HG03378 (cell line): ENCODE results near the gene KCNK6.
"Not testable (repeated sequence)": the region's sequence is repeated elsewhere in the genome, so short reads cannot be mapped to it uniquely, and the experiment has no call there.

Experiments used
- ATAC-seq: cut with Tn5 transposase; IDR thresholded peaks from one replicate; pipeline ENCODE4 v1.9.1; 2021; ENCODE audit warnings: mild to moderate bottlenecking, moderate library complexity; ENCODE audit not compliant: unreplicated experiment

Gene KCNK6

GRCh38 chr19:38321646-38322196 lies 2.1 kb downstream of the KCNK6 start:
- no peak for ATAC-seq

- no peak for ATAC-seq
Measured at GRCh38 chr19:38323291-38323690, 3.6 kb downstream of the KCNK6 start.

DNA sequence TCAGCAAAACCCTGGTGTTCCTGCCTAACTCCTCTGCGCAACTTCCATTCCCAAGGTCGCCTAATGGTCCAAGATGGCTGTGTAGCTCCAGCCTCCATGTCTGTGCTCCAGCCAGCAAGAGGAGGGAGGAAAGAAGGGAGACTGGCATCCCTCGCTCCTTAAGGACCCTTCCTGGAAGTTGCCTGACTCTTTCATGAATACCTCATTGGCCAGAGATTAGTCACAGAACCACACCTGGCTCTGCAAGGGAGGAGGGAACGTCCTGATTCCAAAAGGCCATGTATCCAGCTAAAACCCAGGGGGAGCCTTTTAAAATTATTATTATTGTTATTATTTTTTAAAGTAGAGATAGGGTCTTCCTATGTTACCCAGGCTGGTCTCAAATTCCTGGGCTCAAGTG lies 4.8 kb downstream of the KCNK6 start:
- ATAC-seq, result no peak

DNA sequence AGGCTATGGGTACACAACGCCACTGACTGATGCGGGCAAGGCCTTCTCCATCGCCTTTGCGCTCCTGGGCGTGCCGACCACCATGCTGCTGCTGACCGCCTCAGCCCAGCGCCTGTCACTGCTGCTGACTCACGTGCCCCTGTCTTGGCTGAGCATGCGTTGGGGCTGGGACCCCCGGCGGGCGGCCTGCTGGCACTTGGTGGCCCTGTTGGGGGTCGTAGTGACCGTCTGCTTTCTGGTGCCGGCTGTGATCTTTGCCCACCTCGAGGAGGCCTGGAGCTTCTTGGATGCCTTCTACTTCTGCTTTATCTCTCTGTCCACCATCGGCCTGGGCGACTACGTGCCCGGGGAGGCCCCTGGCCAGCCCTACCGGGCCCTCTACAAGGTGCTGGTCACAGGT lies 6.9 kb downstream of the KCNK6 start:
- ATAC-seq, result no peak

DNA sequence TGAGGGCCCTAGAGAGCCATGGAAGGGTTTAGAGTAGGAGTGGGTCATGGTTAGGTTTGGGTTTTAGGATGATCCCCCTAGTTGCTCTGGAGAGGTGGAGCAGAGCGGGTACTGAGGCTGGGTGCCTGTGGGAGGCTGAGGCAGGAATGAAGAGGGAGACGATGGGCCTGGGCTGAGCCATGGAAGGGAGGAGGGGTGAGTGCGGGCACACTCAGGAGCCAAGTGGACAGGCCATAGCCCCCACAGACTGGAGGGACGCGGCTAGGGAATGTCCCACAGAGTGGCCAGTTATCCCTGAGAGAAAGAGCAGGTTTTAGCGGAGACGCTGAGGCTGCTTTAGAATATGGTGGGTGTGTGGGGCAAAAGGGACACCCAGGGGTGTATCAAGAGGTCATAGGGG lies 10.0 kb downstream of the KCNK6 start:
- ATAC-seq, result no peak

DNA sequence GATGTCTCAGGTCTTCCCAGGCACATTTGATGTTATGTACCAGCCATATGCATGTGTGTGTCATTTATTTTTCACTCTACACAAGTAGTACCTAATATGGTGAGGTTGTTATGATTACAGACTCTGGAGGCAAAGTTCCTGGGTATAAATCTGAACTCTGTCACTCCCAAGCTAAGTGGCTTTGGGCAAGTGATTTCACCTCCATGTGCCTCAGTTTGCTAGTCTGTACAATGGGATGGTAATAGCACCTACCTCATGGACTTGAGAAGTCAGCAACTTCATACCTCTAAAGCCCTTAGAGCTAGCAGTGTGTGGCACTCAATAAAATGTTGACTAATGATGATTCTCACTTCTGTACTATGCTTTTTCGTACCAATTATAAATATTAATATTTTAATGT lies 12.1 kb downstream of the KCNK6 start:
- no peak for ATAC-seq

GRCh38 chr19:38333245-38333644 lies 13.6 kb downstream of the KCNK6 start:
- no peak for ATAC-seq

- peak; percentile 61 for ATAC-seq
Measured at GRCh38 chr19:38335949-38336637, 16.4 kb downstream of the KCNK6 start.

GRCh38 chr19:38336638-38337359 lies 17.2 kb downstream of the KCNK6 start:
- ATAC-seq, result peak; percentile 36

DNA sequence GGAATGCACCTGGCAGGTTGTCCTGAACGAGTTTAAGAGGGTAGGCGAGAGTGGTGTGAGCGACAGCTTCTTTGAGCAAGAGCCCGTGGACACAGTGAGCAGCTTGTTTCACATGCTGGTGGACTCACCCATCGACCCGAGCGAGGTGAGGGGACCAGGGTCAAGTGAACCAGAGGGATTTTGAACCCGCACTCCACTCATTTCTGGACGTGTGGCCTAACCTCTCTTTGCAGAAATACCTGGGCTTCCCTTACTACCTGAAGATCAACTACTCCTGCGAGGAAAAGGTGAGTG lies 17.7 kb downstream of the KCNK6 start:
- ATAC-seq, result no peak

DNA sequence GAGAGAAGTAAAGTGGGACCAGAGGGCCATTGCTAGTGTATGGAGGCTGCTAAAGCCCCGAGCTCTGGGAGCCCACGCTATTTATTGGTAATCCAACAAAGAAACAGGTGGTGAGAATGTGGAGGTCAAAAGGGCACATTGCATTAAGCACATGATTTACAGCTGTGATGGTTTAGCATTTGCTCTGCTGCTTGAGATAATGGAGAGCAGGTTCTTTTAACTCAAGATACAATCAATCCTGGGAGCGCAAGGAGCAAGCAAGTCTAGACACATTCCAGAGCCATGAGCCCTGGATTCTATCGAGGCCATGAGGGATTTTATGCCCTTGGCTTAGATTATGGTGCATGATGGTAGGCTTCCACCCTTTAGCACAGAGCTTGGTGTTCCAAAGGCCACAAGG lies 19.4 kb downstream of the KCNK6 start:
- ATAC-seq, result not testable (repeated sequence)

DNA sequence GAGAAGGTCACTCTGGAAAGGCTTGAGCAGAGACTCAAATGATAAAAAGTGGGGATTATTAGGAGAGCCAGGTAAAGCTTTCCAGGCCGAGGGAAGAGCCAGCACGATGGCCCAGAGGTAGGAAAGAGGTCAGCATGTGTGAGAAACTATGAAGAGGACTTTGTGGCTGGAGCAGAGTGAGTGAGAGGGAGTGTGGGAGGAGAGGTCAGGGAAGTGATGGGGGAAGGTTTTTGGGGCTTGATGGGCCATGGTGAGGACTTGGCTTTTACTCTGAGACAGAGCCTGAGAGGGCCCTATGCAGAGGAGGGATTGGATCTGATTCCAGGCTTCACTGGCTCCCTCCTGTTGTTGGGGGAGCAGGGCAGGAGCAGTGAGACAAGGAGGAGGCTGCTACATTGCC lies 21.3 kb downstream of the KCNK6 start:
- no peak for ATAC-seq

DNA sequence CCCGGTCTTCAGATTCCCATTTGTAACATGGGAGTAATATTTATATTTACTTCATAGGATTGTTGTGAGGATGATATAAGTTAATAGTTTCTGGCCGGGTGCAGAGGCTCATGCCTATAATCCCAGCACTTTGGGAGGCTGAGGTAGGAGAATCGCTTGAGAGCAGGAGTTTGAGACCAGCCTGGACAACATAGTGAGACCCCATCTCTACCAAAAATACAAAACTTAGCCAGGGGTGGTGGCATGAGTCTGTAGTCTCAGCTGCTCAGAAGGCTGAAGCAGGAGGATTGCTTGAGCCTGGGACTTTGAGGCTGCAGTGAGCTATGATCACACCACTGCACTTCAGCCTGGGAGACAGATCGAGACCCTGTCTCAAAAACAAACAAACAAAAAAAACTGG lies 27.2 kb downstream of the KCNK6 start:
- ATAC-seq, result no peak

DNA sequence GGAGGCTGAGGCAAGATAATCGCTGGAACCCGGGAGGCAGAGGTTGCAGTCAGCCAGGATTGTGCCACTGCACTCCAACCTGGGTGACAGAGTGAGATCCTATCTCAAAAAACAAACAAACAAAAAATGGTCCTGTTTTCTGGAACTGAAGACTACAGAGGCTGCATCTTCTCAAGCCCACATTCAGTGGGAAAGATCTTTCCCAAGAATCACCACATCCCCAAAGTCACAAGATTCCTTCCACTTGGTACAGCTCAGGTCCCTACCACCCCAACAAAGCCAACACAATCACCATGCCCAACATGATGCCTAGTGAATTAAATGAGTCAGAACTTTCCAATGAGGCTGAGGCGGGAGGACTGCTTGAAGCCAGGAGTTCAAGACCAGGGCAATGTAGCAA lies 31.2 kb downstream of the KCNK6 start:
- no peak for ATAC-seq

GRCh38 chr19:38351865-38352395 lies 32.3 kb downstream of the KCNK6 start:
- ATAC-seq, result no peak

- ATAC-seq, result no peak
Measured at GRCh38 chr19:38352611-38353010, 33.0 kb downstream of the KCNK6 start.

GRCh38 chr19:38355728-38356725 lies 36.4 kb downstream of the KCNK6 start:
- ATAC-seq, result no peak

GRCh38 chr19:38358071-38358470 lies 38.4 kb downstream of the KCNK6 start:
- ATAC-seq, result no peak

GRCh38 chr19:38359242-38360021 lies 39.8 kb downstream of the KCNK6 start:
- ATAC-seq, result no peak

DNA sequence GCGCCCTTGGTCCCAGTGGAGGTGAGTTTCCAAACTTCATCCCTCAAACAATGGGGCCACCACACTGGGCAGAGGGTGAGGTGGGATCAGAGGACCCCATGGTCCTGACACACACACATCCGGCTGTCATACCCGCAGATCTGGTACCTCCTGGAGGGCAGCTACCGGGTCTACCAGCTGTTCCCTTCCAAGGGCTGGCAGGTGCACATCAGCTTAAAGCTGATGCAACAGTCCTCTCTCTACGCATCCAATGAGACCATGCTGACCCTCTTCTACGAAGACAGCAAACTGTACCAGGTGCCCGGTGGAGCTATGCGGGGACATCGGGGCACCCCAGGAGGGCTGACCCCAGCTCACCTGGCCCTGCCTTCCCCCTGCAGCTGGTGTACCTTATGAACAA lies 40.7 kb downstream of the KCNK6 start:
- ATAC-seq, result no peak
